GM10266 (cell line): ENCODE results near the gene MTR.

ENCODE experiments used
- DNase-seq: peaks from one replicate; pipeline ENCODE4 v3.0.0; 2012; ENCODE audit errors: extremely low spot score
- TF ChIP-seq, protein P1 (sequence below): IDR thresholded peaks from 2 replicates; pipeline ENCODE4 v1.5.1; 2012; ENCODE audit warnings: mild to moderate bottlenecking, low read depth; ENCODE audit not compliant: control insufficient read depth, insufficient read depth; ENCODE audit errors: missing control alignments

The MTR gene

DNA sequence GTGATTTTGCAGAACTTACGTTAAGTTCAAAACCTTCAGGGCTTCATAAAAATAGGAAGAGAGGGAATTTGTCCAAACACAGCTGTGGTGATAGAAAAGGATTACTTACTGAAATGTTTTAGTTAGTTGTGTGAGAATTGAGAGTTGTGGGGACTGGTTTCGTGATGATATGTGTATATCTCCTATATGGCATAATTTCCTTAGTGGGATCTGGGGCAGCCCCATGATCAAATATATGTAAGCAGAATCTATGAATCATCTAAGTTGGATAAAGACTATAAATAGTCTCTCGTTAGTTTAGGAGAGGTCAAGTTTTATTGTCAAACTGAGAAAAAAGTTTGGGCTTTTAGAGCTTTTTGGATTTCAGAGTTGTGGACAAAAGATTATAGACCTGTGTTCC, 14.9 kb downstream of the MTR start:
- no peak for DNase-seq
- TF ChIP-seq, protein P1, sequence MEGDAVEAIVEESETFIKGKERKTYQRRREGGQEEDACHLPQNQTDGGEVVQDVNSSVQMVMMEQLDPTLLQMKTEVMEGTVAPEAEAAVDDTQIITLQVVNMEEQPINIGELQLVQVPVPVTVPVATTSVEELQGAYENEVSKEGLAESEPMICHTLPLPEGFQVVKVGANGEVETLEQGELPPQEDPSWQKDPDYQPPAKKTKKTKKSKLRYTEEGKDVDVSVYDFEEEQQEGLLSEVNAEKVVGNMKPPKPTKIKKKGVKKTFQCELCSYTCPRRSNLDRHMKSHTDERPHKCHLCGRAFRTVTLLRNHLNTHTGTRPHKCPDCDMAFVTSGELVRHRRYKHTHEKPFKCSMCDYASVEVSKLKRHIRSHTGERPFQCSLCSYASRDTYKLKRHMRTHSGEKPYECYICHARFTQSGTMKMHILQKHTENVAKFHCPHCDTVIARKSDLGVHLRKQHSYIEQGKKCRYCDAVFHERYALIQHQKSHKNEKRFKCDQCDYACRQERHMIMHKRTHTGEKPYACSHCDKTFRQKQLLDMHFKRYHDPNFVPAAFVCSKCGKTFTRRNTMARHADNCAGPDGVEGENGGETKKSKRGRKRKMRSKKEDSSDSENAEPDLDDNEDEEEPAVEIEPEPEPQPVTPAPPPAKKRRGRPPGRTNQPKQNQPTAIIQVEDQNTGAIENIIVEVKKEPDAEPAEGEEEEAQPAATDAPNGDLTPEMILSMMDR = no peak

DNA sequence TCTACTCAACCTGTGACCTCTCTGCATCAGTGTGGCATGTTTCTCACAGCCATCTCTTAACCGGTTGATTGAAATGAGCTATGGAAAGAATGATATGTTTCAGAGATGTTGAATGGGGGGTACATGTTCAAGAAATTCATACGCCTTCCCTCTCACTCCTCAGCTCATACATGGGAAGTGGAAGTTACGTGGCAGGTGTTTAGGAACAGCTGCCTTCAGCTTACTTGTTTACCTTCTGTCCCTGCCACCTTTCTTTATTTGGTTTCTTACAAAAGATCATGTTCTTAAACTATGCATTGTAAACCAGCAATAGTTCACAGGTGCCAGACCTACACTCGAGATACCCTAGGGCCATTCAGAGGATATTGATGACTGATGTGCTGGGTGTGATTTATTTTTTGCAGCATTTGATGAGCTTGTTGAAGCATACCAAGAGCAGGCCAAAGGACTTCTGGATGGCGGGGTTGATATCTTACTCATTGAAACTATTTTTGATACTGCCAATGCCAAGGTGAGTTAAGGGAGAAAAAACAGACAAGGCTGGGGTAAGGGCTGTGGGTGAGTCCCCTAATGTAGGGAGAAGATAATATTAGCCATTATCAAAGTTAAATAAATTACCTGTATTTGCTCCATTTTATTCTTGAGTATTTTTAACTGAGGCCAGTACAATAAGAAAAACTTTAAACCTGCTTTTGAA, 17.4 kb downstream of the MTR start:
- TF ChIP-seq, protein P1 = no peak
- DNase-seq = no peak

DNA sequence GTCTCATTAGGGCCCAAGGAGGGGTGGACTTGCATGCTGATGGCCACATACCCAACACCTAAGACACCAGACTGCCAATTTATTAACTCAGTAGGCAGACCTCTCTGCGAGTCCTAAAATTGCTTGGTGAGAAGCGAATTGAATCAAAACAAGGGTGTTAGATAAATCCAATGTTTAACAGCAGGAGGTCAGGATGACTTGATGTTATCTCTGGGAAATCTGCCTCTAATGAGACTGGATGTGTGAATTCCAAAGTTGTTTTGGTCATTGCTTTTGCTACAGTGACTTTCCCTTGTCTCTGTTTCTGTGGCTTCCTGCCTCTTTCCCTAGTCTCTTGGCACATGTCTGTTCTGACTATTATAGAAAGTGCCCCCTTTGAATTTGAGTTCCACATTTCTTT, 20.8 kb downstream of the MTR start:
- TF ChIP-seq, protein P1 = no peak
- no peak for DNase-seq

DNA sequence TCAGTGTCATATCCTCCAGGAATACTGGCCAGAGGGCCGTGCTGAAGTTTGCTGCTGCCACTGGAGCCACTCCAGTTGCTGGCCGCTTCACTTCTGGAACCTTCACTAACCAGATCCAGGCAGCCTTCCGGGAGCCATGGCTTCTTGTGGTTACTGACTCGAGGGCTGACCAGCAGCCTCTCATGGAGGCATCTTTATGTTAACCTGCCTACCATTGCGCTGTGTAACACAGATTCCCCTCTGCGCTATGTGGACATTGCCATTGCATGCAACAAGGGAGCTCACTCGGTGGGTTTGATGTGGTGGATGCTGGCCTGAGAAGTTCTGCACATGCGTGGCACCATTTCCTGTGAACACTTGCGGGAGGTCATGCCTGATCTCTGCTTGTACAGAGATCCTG, 24.8 kb downstream of the MTR start:
- TF ChIP-seq, protein P1 = no peak
- DNase-seq = no peak

DNA sequence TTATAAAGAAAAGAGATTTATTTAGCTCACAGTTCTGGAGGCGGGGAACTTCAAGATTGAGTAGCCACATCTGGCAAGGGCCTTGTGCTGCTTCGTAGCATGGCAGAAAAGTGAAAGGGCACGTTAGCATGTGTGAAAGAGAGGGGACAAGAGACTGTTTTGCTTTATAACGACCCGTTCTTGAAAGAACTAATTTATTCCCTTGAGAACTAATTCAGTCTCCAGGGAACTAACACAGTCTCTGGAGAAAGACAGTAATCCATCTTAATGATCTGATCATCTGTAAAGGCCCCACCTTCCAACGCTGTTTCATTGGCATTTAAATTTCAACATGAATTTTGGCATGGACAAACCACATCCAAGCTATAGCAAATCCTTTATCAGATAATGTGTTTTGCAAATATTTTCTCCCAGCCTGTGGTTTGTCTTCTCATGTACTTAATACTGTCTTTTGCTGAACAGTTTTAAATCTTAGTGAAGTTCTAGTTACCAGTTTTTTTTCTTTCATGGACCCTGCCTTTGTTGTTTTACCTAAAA, 26.1 kb downstream of the MTR start:
- TF ChIP-seq, protein P1 = no peak
- no peak for DNase-seq

DNA sequence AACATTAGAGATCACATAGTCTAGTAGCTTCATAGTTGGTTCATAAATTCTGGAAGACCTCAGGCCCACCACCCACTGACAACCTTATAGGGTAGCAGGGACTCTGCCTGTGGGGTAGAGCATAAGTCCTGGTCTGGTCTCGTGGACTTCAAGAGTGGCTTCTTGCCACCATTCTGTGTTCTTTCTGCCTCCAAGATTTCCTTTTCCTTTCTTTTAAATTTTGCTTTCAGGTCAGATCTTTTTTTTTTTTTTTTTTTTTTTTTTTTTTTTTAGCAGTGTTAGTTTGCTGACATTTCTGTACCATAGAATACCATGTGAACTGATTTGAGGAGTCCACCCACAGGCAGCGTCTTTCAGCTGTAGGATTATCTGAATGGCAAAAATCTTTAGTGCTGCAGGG, 28.5 kb downstream of the MTR start:
- DNase-seq = no peak
- TF ChIP-seq, protein P1 = no peak

DNA sequence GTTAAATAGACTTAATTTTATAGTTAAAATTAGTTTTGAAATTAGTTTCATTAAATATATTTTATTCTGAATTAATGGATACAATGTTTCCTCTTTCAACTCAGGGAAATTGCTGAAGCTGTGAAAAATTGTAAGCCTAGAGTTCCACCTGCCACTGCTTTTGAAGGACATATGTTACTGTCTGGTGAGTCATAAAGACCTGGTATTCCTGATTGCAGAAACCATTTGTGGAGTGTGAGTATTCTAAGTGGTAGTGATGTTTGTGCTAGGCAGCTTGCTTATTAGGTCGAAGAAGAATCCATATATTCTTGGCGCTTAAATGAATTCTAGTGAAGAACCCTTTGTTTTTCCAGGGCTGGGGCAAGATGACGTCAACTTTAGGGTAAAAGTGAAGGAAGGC, 34.0 kb downstream of the MTR start:
- DNase-seq = no peak
- TF ChIP-seq, protein P1 = no peak
